Fibroblast of gingiva (primary cell): Measurements from ENCODE around the gene EML1.

Experiments
- DNase-seq: peaks from one replicate; pipeline ENCODE4 v3.0.0-alpha.2; 2011; ENCODE audit warnings: low read depth

The EML1 gene

GRCh38 chr14:99902925-99903324 is 109.7 kb downstream of the EML1 start:
- DNase-seq: no peak

DNA sequence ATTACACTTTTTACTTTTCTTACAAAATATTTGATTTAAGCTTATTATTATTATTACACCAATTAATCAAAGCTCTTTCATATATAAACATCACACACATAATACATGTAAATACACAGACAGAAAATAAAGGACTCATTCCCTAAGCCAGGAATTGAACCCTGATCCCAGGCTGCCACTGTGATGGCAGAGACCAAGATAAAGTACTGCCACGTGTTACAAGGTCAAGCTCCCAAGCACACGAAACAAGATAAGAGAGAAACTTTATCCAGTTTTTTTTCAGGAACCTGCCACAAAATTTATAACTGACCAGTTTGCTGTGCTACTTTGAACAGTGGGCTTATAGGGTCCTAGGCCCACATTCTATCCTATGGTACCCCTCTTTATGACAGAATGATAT is 111.3 kb downstream of the EML1 start:
- DNase-seq: no peak

- no peak for DNase-seq
These were observed 111.9 kb downstream of the EML1 start for GRCh38 chr14:99905121-99905520.

DNA sequence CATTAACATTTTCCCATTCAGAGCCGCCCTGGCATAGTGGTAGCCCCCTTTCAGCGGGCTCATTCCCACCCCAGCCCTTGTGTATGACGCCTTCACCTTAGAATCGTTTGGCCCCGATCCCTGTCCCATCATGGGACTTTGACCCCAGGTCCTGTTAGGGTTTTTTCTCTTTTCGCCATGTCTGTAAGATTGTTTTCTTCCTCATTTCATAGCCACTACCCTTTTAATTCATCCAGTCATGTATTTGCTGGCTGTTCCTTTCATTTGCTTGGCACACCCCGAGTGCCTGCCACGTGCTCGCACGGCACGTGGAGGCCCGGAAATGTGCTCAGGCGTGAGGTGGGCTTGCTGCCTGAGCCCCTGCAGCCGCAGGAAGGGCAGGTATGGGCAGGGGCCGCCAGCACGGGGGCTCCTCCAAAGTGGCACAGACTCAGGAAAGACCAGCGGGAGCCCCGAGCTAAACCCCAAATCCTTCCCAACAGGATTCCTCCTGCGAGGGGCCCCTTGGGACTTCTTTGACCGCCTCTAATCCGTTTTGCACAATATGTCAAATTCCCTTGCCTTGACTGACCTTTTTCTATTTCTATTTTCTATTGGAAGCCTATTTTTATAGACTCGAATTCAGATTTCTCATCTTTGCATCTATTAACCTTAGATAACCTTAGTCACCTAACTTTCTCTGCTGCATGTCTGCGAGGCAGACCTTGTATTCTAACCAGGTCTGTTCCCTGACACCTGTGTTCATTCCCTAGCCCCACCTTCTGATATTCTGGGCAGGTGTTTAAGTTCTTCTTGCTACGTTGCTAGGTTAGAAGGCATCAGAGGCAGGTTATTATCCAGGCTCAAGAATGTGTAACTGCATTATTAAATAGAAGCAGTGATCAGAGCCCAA is 114.8 kb downstream of the EML1 start:
- no peak for DNase-seq

DNA sequence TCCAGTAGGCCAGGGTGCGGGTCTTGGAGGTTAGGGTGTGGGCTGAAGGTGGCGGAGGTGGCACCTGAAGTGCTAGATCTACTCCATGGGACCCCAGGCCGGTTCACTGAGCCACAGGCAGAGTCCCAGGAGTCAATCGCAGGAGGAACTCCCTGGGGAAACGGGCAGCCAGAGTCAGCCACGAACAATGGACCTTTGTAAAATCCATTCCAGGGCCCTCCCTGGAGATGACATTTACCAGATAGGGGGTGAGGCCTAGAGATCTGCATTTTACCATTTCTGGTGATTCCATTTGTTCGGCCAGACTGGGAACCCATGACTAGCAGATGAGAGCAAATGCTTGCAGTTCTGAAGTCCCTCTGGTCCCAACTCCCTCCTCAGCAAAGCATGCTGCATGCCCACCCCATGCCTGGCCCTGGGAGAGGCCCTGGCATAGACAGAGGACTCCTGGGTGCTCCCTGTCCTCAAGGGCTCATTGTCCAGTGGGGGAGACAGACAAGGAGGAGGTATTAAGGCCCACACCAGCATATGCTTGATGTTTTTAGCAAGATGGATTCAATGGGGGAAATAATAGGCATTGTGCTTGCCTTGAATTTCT is 115.5 kb downstream of the EML1 start:
- no peak for DNase-seq

GRCh38 chr14:99909513-99910064 is 116.4 kb downstream of the EML1 start:
- no peak for DNase-seq

DNA sequence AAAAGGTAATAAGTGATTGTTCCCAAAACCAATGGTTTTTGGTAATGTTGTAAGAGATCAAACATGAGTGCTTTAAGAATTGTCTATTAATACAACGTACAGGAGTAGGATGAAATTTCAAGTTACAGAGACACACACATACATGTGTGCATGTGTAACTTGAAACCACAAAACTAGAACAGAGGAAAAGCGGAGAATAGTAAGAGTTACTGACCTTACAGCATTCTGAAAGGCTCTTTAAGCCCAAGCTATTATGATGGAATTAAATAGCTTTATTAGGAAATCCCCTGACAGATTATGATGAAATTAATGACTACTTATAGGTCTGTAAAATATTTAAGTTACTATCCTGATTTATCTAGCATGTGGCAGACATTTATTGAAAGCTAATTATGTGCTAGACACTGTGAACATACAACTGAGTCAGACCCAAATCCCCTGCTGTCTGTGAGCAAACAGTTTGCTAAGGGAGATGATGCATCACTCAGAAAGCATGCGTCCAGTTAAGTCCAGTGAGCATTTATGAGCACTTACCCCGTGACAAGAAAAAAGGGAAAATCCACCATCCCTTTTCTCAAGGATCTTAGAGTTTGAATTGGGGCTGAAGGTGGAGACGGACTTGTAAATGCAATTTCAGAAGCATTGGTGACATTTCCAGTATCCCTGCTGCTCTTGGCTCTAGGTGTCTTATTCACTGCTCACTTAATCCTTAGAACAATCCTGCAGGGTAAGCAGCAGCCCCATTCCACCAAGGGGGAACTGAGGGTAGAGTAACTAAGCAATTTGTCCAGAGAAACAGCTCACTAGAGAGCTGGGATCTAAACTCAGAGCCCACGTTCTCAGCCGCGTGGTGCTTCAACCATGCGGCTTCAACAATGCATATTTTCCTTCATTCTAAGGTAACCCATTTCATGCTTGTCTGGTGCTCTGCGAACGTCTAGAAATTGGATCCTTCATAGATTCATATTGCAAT is 117.4 kb downstream of the EML1 start:
- peak; percentile 56 for DNase-seq

GRCh38 chr14:99915305-99916090 is 122.3 kb downstream of the EML1 start:
- DNase-seq: no peak

DNA sequence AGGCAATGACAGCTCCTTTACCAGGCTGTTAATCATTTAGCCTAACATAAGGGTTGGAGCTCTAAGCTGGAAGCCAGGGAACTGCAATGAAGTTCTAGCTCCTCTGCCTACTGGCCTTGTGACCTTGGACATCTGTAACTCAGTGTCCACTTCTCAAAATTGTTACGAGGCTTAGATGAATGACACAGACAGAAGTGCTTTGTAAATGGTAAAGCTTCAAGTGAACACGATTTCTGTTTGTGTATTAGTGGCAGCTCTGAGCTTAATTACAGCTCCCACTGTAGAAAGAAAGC is 122.8 kb downstream of the EML1 start:
- DNase-seq: no peak

GRCh38 chr14:99918781-99919180 is 125.6 kb downstream of the EML1 start:
- no peak for DNase-seq

DNA sequence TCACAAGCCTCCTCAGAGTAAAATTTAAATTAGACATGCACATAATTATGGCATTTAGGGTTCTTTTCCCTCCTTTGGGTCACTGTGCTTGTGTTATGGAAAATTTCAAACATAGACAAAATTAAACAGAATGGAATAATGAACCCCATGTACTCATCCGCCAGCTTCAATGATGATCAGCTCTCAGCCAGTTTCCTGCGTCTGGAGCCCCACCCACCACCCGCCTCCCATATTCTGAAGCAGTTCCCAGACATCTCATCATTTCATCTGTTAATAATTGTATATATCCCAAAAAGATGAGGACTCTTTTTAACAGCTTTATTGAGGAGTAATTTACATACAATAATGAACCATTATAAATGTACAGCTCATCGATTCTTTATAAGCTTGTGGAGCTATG is 128.2 kb downstream of the EML1 start:
- no peak for DNase-seq

DNA sequence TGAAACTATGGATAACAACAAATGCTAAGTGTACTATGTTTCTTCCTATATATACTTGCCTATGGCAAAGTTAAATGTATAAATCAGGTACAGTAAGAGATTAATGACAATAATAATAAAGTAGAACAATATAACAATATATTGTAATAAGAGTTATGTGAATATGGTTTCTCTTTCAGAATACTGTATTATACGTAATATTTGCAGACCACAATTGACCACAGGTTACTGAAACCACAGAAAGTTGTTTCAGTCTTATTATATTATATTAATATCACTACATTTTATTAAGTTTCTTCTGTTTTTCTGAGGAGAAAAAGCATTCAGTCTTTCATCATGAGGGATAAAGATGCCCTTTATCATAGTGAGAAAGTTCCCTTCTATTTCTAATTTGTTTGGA is 131.2 kb downstream of the EML1 start:
- DNase-seq: no peak

GRCh38 chr14:99925471-99925870 is 132.3 kb downstream of the EML1 start:
- no peak for DNase-seq

DNA sequence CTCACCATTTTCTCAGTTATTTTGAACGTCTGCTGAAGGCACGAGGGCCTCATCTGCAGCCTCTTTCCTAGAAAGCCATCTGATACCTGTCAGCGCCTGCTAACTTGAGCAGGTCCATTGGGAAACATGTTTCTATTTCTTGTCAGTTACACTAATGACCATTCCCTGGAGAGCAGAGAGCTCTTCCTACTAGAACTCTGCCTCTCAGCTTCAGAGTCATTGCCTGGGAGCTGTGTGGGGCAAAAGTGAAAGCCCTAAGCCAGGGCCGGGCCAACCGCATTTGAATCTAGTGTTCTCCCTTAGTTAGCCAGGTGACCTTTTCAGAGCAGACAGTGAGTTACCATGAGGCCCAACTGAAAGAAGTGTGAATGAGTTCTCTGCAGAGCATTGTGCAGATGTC is 135.8 kb downstream of the EML1 start:
- DNase-seq: no peak

- DNase-seq: no peak
These were observed 136.4 kb downstream of the EML1 start for GRCh38 chr14:99929601-99930000.

DNA sequence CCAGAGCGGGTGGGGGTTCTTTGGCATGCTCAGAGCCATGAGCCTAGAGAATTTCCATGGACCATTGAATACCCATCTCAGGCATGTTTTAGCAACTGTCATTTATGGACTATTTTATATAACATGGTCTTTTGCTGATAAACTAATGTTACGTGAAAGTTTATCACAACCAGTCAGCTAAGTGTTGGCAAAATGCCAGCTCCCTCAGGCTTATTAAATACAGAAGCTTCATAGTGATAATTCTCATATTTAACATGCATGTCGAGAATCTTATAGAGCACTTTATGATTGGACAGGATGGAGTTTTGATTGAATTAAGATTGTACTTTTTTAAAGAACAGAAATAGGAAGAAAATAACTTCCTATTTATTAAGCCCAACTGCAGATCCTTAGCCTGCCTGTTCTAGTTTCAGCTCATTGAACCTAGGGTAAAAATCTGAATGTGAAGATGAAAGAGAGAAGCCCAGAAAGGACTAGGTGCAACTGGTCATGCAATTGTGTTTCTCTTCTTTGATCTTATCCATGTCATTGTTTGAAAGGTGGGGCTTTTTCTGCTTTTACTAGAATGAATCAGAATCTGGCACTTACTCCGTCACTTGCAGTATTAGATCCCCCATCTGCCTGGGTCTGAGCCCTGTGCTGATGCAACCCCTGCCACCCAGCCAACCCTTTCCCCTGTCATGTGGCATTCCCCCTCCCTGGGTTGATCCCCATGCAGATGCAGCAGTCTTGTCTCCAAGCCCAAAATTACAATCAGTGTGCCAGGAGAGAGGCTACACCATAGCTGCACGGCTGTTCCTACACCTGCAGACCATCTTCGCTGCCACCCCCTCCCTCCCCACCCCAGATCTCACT is 137.4 kb downstream of the EML1 start:
- peak; percentile 44 for DNase-seq

DNA sequence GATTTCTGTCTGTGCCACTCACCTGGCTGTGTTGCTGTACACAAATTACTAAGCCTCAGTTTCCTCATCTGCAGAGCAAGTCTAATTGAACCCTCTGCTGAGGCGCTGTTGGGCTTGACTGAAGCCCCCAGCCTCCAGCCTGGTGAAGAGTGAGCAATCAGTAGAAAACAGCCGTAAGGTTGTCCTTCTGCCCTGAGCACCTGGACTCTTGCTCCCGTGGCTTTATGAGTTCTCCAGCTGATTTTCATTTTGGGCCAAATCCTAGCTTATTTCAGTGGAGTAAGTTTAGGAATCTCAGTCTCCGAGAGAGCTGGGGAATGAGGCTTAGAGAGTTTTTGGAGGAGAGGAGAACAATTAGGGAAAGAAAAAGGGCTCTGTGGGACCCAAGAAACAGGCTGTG is 138.1 kb downstream of the EML1 start:
- DNase-seq: no peak

DNA sequence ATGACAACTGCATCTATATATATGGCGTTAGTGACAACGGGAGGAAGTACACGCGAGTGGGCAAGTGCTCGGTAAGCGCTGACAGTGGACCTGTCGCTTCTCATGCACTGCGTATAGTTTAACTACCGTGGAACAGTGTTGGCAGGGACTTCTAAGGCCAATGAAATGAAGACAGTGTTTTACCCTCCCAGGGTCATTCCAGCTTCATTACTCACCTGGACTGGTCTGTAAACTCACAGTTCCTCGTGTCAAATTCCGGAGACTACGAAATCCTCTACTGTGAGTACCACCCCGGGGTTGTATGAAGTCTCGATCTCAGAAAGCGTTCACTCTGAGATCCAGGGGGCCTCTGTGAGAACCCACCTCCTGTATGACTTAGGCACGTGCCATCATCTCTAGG is 142.8 kb downstream of the EML1 start:
- no peak for DNase-seq

DNA sequence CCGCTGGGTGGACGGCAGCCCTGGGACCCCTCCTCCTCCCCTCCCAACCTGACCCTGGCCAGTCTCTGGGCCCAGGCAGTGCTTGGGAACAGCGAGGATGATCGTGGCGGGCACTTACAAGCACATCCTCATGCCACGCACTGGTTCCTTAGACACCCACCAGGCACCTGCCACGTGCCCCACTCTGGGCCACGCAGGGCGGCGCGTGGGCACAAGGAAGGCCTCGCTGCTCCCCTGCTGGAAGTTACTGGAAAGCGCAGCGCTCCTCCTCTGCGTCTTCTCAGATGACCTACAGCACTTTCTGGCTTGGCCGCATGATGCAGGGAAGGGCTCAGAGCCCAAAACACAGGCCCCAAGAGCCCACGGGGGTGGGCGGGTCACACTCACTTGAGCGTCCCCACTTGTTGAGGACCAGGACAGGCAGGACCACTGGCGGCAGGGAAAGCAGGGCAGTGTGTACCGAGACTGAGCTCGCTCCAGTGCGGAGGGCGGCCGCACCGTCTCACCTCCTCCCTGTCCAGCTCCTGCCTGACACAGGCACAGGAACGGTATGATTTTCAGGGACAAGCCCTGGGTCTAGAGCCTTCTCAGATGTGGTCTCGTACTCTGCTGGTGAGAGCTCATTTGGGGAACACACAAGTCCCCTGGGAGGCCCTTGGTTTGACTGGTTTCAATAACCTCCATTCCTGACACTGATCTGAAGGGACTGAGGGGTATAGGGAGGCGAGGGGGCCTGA is 143.7 kb downstream of the EML1 start:
- no peak for DNase-seq
